Cardiac fibroblast (primary cell): ENCODE measurements around the gene GAPVD1.

Experiments
- DNase-seq, 2 donors: peaks; one replicate each; pipeline versions ENCODE4 v3.0.0 to v3.0.0-alpha.2; 2010; ENCODE audit warnings: low read depth in 2 of 2
- H3K4me3 ChIP-seq, 2 donors: replicated peaks in 1 of 2; 1 replicate in 1 of 2; 2 replicates in 1 of 2; pipeline ENCODE4 v1.5.1; 2011; ENCODE audit warnings: low read depth in 2 of 2, low read length in 2 of 2, mild to moderate bottlenecking in 2 of 2, moderate library complexity in 1 of 2
- CTCF ChIP-seq: IDR thresholded peaks from one replicate; pipeline ENCODE4 v1.5.1; 2011; ENCODE audit warnings: low read depth, mild to moderate bottlenecking, low read length, inconsistent platforms

GAPVD1 gene

GRCh38 chr9:125405938-125406809, 144.5 kb downstream of the GAPVD1 start:
- DNase-seq = peak; percentile 13 to 71
- TF ChIP-seq CTCF = no peak
- H3K4me3 ChIP-seq = no peak overlapping the region

GRCh38 chr9:125406810-125407087, 145.1 kb downstream of the GAPVD1 start:
- no peak for TF ChIP-seq CTCF
- DNase-seq = no peak
- no peak overlapping the region for H3K4me3 ChIP-seq

GRCh38 chr9:125407432-125407973, 145.9 kb downstream of the GAPVD1 start:
- peak overlapping the region; percentile 48 to 64 for H3K4me3 ChIP-seq
- no peak for DNase-seq
- no peak for TF ChIP-seq CTCF

GRCh38 chr9:125407974-125408900, 146.6 kb downstream of the GAPVD1 start:
- peak; percentile 74 to 77 for DNase-seq
- H3K4me3 ChIP-seq = peak overlapping the region; percentile 48 to 64
- peak; percentile 79 for TF ChIP-seq CTCF

GRCh38 chr9:125409217-125409636, 147.6 kb downstream of the GAPVD1 start:
- no peak for DNase-seq
- no peak overlapping the region for H3K4me3 ChIP-seq
- no peak for TF ChIP-seq CTCF

- TF ChIP-seq CTCF = no peak
- H3K4me3 ChIP-seq = peak overlapping the region in 1 of 2 donors; percentile 57
- DNase-seq = peak; percentile 58 to 89
Observed at GRCh38 chr9:125409637-125410521, 148.3 kb downstream of the GAPVD1 start.
